BE2C (cell line): ENCODE results near the gene DDB1.

Source experiments
- DNase-seq: peaks from one replicate; pipeline ENCODE4 v3.0.0-alpha.2; 2020
- H3K27me3 ChIP-seq: fragments of 250-450 bp; sonication (Bioruptor Pico); 2 replicates; pipeline ENCODE4 v1.5.1; 2020; ENCODE audit warnings: mild to moderate bottlenecking
- H3K36me3 ChIP-seq: fragments of 250-450 bp; sonication (Bioruptor Pico); 2 replicates; pipeline ENCODE4 v1.5.1; 2020; ENCODE audit warnings: mild to moderate bottlenecking
- H3K4me1 ChIP-seq: fragments of 250-450 bp; sonication (Bioruptor Pico); 2 replicates; pipeline ENCODE4 v1.5.1; 2020
- H3K4me3 ChIP-seq: 2 replicates; pipeline ENCODE4 v1.5.1; 2011; ENCODE audit warnings: low read depth, low read length
- H3K9me3 ChIP-seq: fragments of 250-450 bp; sonication (Bioruptor Pico); 2 replicates; pipeline ENCODE4 v1.5.1; 2020
- CTCF ChIP-seq: IDR thresholded peaks from 2 replicates; pipeline ENCODE4 v1.5.1; 2012; ENCODE audit warnings: mild to moderate bottlenecking, low read depth, low read length

Gene DDB1

GRCh38 chr11:61309739-61310138 is 23.2 kb downstream of the DDB1 start:
- Histone ChIP-seq H3K27me3 (no peaks in the 10 kb centered on the region), H3K9me3 (no peaks in the 10 kb centered on the region), H3K36me3 (peaks cover 34% of the 10 kb centered on the region), H3K4me1 (no peaks in the 10 kb centered on the region), H3K4me3 (no peak overlapping the region)
- TF ChIP-seq CTCF = no peak
- no peak for DNase-seq

- H3K4me1 ChIP-seq = no peaks in the 10 kb centered on the region
- peaks cover 34% of the 10 kb centered on the region for H3K36me3 ChIP-seq
- DNase-seq = no peak
- no peaks in the 10 kb centered on the region for H3K9me3 ChIP-seq
- H3K27me3 ChIP-seq = no peaks in the 10 kb centered on the region
- H3K4me3 ChIP-seq = no peak overlapping the region
- TF ChIP-seq CTCF = no peak
These were observed 23.8 kb downstream of the DDB1 start for GRCh38 chr11:61309141-61309540.

- H3K36me3 ChIP-seq = peaks cover 35% of the 10 kb centered on the region
- no peak overlapping the region for H3K4me3 ChIP-seq
- no peaks in the 10 kb centered on the region for H3K27me3 ChIP-seq
- TF ChIP-seq CTCF = no peak
- DNase-seq = no peak
- H3K9me3 ChIP-seq = no peaks in the 10 kb centered on the region
- no peaks in the 10 kb centered on the region for H3K4me1 ChIP-seq
These were observed 25.6 kb downstream of the DDB1 start for GRCh38 chr11:61307354-61307753.

- no peak for DNase-seq
- peaks cover 32% of the 10 kb centered on the region for H3K36me3 ChIP-seq
- H3K27me3 ChIP-seq = no peaks in the 10 kb centered on the region
- H3K4me3 ChIP-seq = no peak overlapping the region
- H3K9me3 ChIP-seq = no peaks in the 10 kb centered on the region
- no peak for TF ChIP-seq CTCF
- no peaks in the 10 kb centered on the region for H3K4me1 ChIP-seq
These were observed 26.7 kb downstream of the DDB1 start for GRCh38 chr11:61306221-61306620.

- Histone ChIP-seq H3K4me1 (no peaks in the 10 kb centered on the region), H3K36me3 (peaks cover 30% of the 10 kb centered on the region), H3K4me3 (no peak overlapping the region), H3K27me3 (no peaks in the 10 kb centered on the region), H3K9me3 (no peaks in the 10 kb centered on the region)
- DNase-seq = no peak
- TF ChIP-seq CTCF = no peak
These were observed 27.5 kb downstream of the DDB1 start for GRCh38 chr11:61305417-61305816.

GRCh38 chr11:61303725-61304124 is 29.2 kb downstream of the DDB1 start:
- H3K9me3 ChIP-seq = no peaks in the 10 kb centered on the region
- no peak for DNase-seq
- H3K36me3 ChIP-seq = peaks cover 28% of the 10 kb centered on the region
- no peaks in the 10 kb centered on the region for H3K4me1 ChIP-seq
- no peak for TF ChIP-seq CTCF
- no peak overlapping the region for H3K4me3 ChIP-seq
- no peaks in the 10 kb centered on the region for H3K27me3 ChIP-seq
